Erythroblast (primary cell): ENCODE data around the gene OR3A2.

Experiments
- GATA1 ChIP-seq: IDR thresholded peaks from 2 replicates; pipeline ENCODE4 v1.6.1; 2011; ENCODE audit warnings: low read depth, mild to moderate bottlenecking, control low read depth, low read length, moderate library complexity
- POLR2A ChIP-seq: IDR thresholded peaks from 2 replicates; pipeline ENCODE4 v1.6.1; 2011; ENCODE audit warnings: mild to moderate bottlenecking, low read length

- TF ChIP-seq POLR2A (no peak), GATA1 (no peak)
Measured at GRCh38 chr17:3318336-3318735, 67.8 kb downstream of the OR3A2 start.
